ENCODE data around the gene FBXO46.

DNA sequence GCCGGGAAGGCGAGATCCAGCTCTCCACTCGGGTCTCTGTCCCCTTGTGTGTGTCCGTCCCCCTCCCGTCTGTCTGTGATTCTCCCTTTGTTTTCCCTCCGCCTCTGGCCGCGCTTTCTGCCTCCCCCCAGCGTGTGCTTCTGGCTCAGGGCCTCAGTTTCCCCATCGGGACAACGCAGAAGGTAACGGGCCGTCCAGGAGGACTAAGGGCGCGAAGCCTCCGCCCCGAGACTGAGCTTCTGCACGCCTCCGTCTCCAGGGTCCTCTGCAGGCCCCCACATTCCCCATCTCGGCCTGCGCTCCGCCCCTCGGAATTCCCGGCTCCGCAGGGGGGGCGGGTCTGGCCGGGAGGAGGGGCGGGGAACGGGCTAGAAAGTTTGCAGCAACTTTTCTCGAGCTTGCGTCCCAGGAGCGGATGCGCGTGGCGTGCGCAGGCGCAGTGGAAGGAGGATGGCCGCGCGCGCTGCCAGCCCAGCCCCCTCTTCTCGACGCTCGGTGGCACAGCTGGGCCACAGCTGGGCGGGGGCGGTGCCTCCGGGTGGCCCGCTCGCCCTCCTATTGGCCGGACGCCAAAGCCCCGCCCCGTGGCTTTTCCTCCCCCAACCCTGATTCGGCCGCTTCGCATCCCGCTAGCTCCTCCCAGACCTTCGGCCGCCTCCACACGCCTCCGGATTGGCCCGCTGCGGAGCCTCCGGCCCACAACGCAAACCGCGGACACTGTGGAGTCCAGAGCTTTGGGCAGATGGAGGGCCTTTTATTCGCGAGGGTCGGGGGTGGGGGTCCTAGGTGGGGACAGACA lies 38.5 kb upstream of the FBXO46 start, which contains the start of gene SIX5:
- TF ChIP-seq, protein P1, sequence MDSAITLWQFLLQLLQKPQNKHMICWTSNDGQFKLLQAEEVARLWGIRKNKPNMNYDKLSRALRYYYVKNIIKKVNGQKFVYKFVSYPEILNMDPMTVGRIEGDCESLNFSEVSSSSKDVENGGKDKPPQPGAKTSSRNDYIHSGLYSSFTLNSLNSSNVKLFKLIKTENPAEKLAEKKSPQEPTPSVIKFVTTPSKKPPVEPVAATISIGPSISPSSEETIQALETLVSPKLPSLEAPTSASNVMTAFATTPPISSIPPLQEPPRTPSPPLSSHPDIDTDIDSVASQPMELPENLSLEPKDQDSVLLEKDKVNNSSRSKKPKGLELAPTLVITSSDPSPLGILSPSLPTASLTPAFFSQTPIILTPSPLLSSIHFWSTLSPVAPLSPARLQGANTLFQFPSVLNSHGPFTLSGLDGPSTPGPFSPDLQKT (IDR thresholded peaks at IDR 0.05; ENCODE audit: borderline replicate concordance, low read depth, low read length) = no peak
- TF ChIP-seq, protein P2, sequence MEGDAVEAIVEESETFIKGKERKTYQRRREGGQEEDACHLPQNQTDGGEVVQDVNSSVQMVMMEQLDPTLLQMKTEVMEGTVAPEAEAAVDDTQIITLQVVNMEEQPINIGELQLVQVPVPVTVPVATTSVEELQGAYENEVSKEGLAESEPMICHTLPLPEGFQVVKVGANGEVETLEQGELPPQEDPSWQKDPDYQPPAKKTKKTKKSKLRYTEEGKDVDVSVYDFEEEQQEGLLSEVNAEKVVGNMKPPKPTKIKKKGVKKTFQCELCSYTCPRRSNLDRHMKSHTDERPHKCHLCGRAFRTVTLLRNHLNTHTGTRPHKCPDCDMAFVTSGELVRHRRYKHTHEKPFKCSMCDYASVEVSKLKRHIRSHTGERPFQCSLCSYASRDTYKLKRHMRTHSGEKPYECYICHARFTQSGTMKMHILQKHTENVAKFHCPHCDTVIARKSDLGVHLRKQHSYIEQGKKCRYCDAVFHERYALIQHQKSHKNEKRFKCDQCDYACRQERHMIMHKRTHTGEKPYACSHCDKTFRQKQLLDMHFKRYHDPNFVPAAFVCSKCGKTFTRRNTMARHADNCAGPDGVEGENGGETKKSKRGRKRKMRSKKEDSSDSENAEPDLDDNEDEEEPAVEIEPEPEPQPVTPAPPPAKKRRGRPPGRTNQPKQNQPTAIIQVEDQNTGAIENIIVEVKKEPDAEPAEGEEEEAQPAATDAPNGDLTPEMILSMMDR (tag by site-specific recombination; IDR thresholded peaks at IDR 0.05) = peak; percentile 50; the same call in 1 of the 2 replicates
- TF ChIP-seq ZFP3 (tag by site-specific recombination; IDR thresholded peaks at IDR 0.05; ENCODE audit: low read depth) = no peak
- TF ChIP-seq, protein P3, sequence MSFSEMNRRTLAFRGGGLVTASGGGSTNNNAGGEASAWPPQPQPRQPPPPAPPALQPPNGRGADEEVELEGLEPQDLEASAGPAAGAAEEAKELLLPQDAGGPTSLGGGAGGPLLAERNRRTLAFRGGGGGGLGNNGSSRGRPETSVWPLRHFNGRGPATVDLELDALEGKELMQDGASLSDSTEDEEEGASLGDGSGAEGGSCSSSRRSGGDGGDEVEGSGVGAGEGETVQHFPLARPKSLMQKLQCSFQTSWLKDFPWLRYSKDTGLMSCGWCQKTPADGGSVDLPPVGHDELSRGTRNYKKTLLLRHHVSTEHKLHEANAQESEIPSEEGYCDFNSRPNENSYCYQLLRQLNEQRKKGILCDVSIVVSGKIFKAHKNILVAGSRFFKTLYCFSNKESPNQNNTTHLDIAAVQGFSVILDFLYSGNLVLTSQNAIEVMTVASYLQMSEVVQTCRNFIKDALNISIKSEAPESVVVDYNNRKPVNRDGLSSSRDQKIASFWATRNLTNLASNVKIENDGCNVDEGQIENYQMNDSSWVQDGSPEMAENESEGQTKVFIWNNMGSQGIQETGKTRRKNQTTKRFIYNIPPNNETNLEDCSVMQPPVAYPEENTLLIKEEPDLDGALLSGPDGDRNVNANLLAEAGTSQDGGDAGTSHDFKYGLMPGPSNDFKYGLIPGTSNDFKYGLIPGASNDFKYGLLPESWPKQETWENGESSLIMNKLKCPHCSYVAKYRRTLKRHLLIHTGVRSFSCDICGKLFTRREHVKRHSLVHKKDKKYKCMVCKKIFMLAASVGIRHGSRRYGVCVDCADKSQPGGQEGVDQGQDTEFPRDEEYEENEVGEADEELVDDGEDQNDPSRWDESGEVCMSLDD (tag by site-specific recombination; IDR thresholded peaks at IDR 0.05) = peak; percentile 98
- 0 out of 2 replicates have a peak, but pooled peaks have one; percentile 40 for TF ChIP-seq ZBTB21 (tag by site-specific recombination; IDR thresholded peaks at IDR 0.05)
- no peak for TF ChIP-seq TCF7L2 (IDR thresholded peaks at IDR 0.05; ENCODE audit: borderline replicate concordance, low read depth, low read length)

Data from HEK293 (cell line).